Fibroblast of the aortic adventitia (primary cell): ENCODE measurements around the gene IPPK. TPM values are rescaled to one million over a fixed set of nuclear protein-coding genes. Genes with fewer than 3 reads are reported as not detected.

ENCODE experiments used
- DNase-seq: peaks from one replicate; pipeline ENCODE4 v3.0.0-alpha.2; 2010; ENCODE audit warnings: low read depth
- H3K4me3 ChIP-seq: 2 replicates; pipeline ENCODE4 v1.5.1; 2011; ENCODE audit warnings: low read depth, mild to moderate bottlenecking, control low read depth, low read length, moderate library complexity
- CTCF ChIP-seq: IDR thresholded peaks from 2 replicates; pipeline ENCODE4 v1.5.1; 2011; ENCODE audit warnings: mild to moderate bottlenecking, low read length, control low read depth, inconsistent platforms; ENCODE audit not compliant: insufficient read depth
- total RNA-seq: library from RNA; depleted of rRNA; stranded (reverse); fragments of >200 nt; gene quantifications from 2 replicates; pipeline ENCODE4 v1.2.3, GENCODE V29; 2012; ENCODE audit warnings: low replicate concordance

Gene IPPK
- total RNA-seq, 1 donor = 9.6 TPM

- DNase-seq = no peak
- no peak overlapping the region for H3K4me3 ChIP-seq
- no peak for TF ChIP-seq CTCF
Measured at GRCh38 chr9:92658176-92658575, 11.8 kb downstream of the IPPK start.

GRCh38 chr9:92657296-92658094, 12.4 kb downstream of the IPPK start:
- no peak for TF ChIP-seq CTCF
- DNase-seq = no peak
- no peak overlapping the region for H3K4me3 ChIP-seq

GRCh38 chr9:92656537-92656925, 13.4 kb downstream of the IPPK start:
- DNase-seq = no peak
- no peak overlapping the region for H3K4me3 ChIP-seq
- no peak for TF ChIP-seq CTCF

GRCh38 chr9:92655896-92656536, 13.9 kb downstream of the IPPK start:
- no peak for TF ChIP-seq CTCF
- H3K4me3 ChIP-seq = no peak overlapping the region
- no peak for DNase-seq

GRCh38 chr9:92655366-92655765, 14.6 kb downstream of the IPPK start:
- TF ChIP-seq CTCF = no peak
- no peak for DNase-seq
- no peak overlapping the region for H3K4me3 ChIP-seq

GRCh38 chr9:92654481-92655301, 15.2 kb downstream of the IPPK start:
- no peak overlapping the region for H3K4me3 ChIP-seq
- DNase-seq = peak; percentile 35
- TF ChIP-seq CTCF = no peak
